Heart right ventricle (tissue), 16 donors: Measurements from ENCODE around the gene UBN2. TPM values are rescaled to one million over a fixed set of nuclear protein-coding genes. Genes with fewer than 3 reads are reported as not detected.

Experiments
- ATAC-seq, 8 donors: fragments of 200-7000 bp; cut with Tn5 transposase; one replicate each; pipeline ENCODE4 v1.9.1; 2020; ENCODE audit warnings: mild to moderate bottlenecking in 8 of 8, moderate library complexity in 8 of 8, moderate number of reproducible peaks in 1 of 8
- DNase-seq, 2 donors: peaks; one replicate each; pipeline ENCODE4 v3.0.0-alpha.2; 2020
- H3K27ac ChIP-seq, 10 donors: fragments of 200-600 bp; sonication (generic) in 2 of 10; one replicate each; pipeline versions ENCODE4 v1.5.0 to v1.8.0; 2020 to 2022; ENCODE audit warnings: mild to moderate bottlenecking in 3 of 10
- H3K27me3 ChIP-seq, 7 donors: fragments of 200-600 bp; one replicate each; pipeline ENCODE4 v1.8.0; 2021 to 2022; ENCODE audit warnings: mild to moderate bottlenecking in 2 of 7
- H3K36me3 ChIP-seq, 9 donors: fragments of 200-600 bp; sonication (generic) in 1 of 9; one replicate each; pipeline versions ENCODE4 v1.5.0 to v1.8.0; 2020 to 2022; ENCODE audit warnings: mild to moderate bottlenecking in 2 of 9
- H3K4me1 ChIP-seq, 9 donors: fragments of 200-600 bp; sonication (generic) in 1 of 9; one replicate each; pipeline versions ENCODE4 v1.5.0 to v1.8.0; 2020 to 2022; ENCODE audit warnings: mild to moderate bottlenecking in 4 of 9
- H3K4me3 ChIP-seq, 10 donors: fragments of 200-600 bp; sonication (generic) in 2 of 10; one replicate each; pipeline versions ENCODE4 v1.5.0 to v1.8.0; 2020 to 2022; ENCODE audit warnings: mild to moderate bottlenecking in 7 of 10, moderate library complexity in 2 of 10
- H3K9me3 ChIP-seq, 11 donors: fragments of 200-600 bp in 10 of 11; sonication (generic) in 2 of 11; one replicate each; pipeline versions ENCODE4 v1.5.0 to v1.8.0; 2013 to 2022; ENCODE audit warnings: mild to moderate bottlenecking in 2 of 11, control low read depth in 1 of 11, moderate library complexity in 1 of 11
- CTCF ChIP-seq, 9 donors: fragments of 200-600 bp; sonication (generic) in 2 of 9; IDR thresholded peaks; one replicate each; pipeline versions ENCODE4 v1.5.0 to v1.8.0; 2021 to 2022; ENCODE audit warnings: antibody characterized with exemption in 9 of 9, mild to moderate bottlenecking in 5 of 9, moderate library complexity in 1 of 9
- WGBS, 2 donors: extraction: QIAGEN DNeasy Blood & Tissue Kit; methylation state at CpG; one replicate each; pipeline ENCODE4 v1.1.7; 2013; ENCODE audit warnings: inconsistent platforms in 1 of 2; 5-methylcytosine and 5-hydroxymethylcytosine counted together
- intact Hi-C, 10 donors: fragments of 100-400 bp; cut with DNase I; formaldehyde crosslinking; loops; one replicate each; pipeline versions ENCODE4 v1.11.1 to v1.14.2; 2022
- polyA plus RNA-seq, 2 donors: library from polyadenylated mRNA; stranded (reverse); fragments of 200-250 nt; gene quantifications; one replicate each; pipeline ENCODE4 v1.2.3, GENCODE V29; 2013
- total RNA-seq, 10 donors: library from RNA; stranded (reverse); fragmentation: NEBNext Ultra II Directional in 3 of 10; extraction: Animal tissue kit (Norgen Biotek cat#: 25700) in 3 of 10; gene quantifications; one replicate each; pipeline versions ENCODE4 v1.2.1 to v1.2.4, GENCODE V29; 2021 to 2023
- donor health status: Arrhythmogenic right ventricular cardiomyopathy.
- donor health status: ischemic (EF 13 %, LVEDD 7.1; RV severe dilation, severe dysfunction).
- donor health status: healthy with polysubstance abuse.
- donor health status: DM: no; HTN: yes; CAD: no.
- donor health status: DM: no; HTN: no; CAD: no.
- donor health status: ischemic (EF 25% LVEDD 6.9; RV normal size, moderate dysfunction).
- donor health status: ischemic (EF 25% LVEDD 5.7; RV mildly dilated, moderate dysfunction).
- donor health status: healthy.
- donor health status: DM: yes; HTN: yes; CAD: no.
- donor health status: Ischemic cardiomyopathy.
- donor health status: ischemic (EF 35%, LVEDD 5.7; RV mildly dilated, moderate dysfunction).
- donor health status: nonischemic (EF 11% LVEDD 7.7; RV severe dilation, severe dysfunction).
- donor health status: DM: yes; HTN: yes; CAD: no.
- donor health status: PGD.
- donor health status: ischemic (EF 29% LVEDD 5.4; RV normal size, mild dysfunction).
- donor health status: nonischemic (EF 23%, LVEDD 6.1; RV moderate dilation, normal function).

Gene UBN2
- total and polyA plus RNA-seq, 12 donors: 1.3 to 27.0 (median 21.4) TPM

GRCh38 chr7:139264220-139264619 lies 33.2 kb downstream of the UBN2 start:
- Histone ChIP-seq H3K4me1 (peaks cover 0 to 9% (median 0%) of the 10 kb centered on the region in 9 donors), H3K27me3 (no peaks in the 10 kb centered on the region), H3K4me3 (no peak overlapping the region), H3K9me3 (no peaks in the 10 kb centered on the region), H3K27ac (peak overlapping the region in 7 of 10 donors; percentile 9 to 56 (median 35)), H3K36me3 (peaks cover 0 to 100% (median 55%) of the 10 kb centered on the region in 9 donors)
- peak in 7 of 8 donors; percentile 68 to 91 (median 77) for ATAC-seq
- intact Hi-C loops: no loop called here
- DNase-seq: no peak
- 60% methylated on average over 3 of the region's 3 CpGs for WGBS, 2 donors
- no peak for TF ChIP-seq CTCF (IDR thresholded peaks at IDR 0.05)

- Histone ChIP-seq H3K27me3 (no peaks in the 10 kb centered on the region), H3K4me1 (peaks cover 0 to 9% (median 0%) of the 10 kb centered on the region in 9 donors), H3K27ac (peak overlapping the region in 1 of 10 donors; percentile 24), H3K36me3 (peaks cover 0 to 100% (median 46%) of the 10 kb centered on the region in 9 donors), H3K9me3 (no peaks in the 10 kb centered on the region), H3K4me3 (no peak overlapping the region)
- ATAC-seq (no peak), DNase-seq (no peak)
- intact Hi-C loops: no loop called here
- TF ChIP-seq CTCF (IDR thresholded peaks at IDR 0.05): no peak
- 88 to 95% methylated on average over 2 of the region's 2 CpGs for WGBS, 2 donors
These were observed 34.6 kb downstream of the UBN2 start for GRCh38 chr7:139265673-139266072.

- peaks cover 0 to 5% (median 0%) of the 10 kb centered on the region in 9 donors for H3K4me1 ChIP-seq
- intact Hi-C loops: no loop called here
- H3K27me3 ChIP-seq: no peaks in the 10 kb centered on the region
- H3K27ac ChIP-seq: peak overlapping the region; percentile 53 to 72 (median 64)
- DNase-seq (peak in 1 of 2 donors; percentile 11), ATAC-seq (peak; percentile 58 to 93 (median 88))
- peak overlapping the region in 1 of 10 donors; percentile 1 for H3K4me3 ChIP-seq
- 62 to 73% methylated on average over 17 of the region's 17 CpGs for WGBS, 2 donors
- H3K9me3 ChIP-seq: peaks cover 0 to 3% (median 0%) of the 10 kb centered on the region in 11 donors
- peaks cover 0 to 100% (median 56%) of the 10 kb centered on the region in 9 donors for H3K36me3 ChIP-seq
- TF ChIP-seq CTCF (IDR thresholded peaks at IDR 0.05): no peak
These were observed 40.9 kb downstream of the UBN2 start for GRCh38 chr7:139271718-139272628.

- intact Hi-C loops: no loop called here
- H3K36me3 ChIP-seq: peaks cover 0 to 100% (median 25%) of the 10 kb centered on the region in 9 donors
- ATAC-seq: no peak
These were observed 53.3 kb downstream of the UBN2 start for GRCh38 chr7:139284252-139284896.

More at GRCh38 chr7:139284252-139284896, 53.3 kb downstream of the UBN2 start:
- H3K4me1 ChIP-seq: no peaks in the 10 kb centered on the region
- H3K27me3 ChIP-seq: no peaks in the 10 kb centered on the region
- WGBS, 2 donors: 93 to 95% methylated on average over 5 of the region's 5 CpGs
- no peak overlapping the region for H3K27ac ChIP-seq
- no peak for DNase-seq
- no peak for TF ChIP-seq CTCF (IDR thresholded peaks at IDR 0.05)
- H3K4me3 ChIP-seq: no peak overlapping the region
- H3K9me3 ChIP-seq: no peaks in the 10 kb centered on the region
